Neural cell (in vitro differentiated cells): ENCODE results near the gene SGMS2.

Experiments
- CTCF ChIP-seq: fragments of 450-650 bp; IDR thresholded peaks from 2 replicates; pipeline ENCODE4 v1.5.1; 2014; ENCODE audit warnings: antibody characterized with exemption, mild to moderate bottlenecking, moderate library complexity; ENCODE audit not compliant: poor library complexity, severe bottlenecking
- EP300 ChIP-seq: fragments of 450-650 bp; conservative IDR thresholded peaks from 2 replicates; pipeline ENCODE4 v1.6.1; 2014; ENCODE audit warnings: antibody characterized with exemption, mild to moderate bottlenecking, moderate library complexity; ENCODE audit not compliant: poor library complexity, severe bottlenecking
- EZH2 ChIP-seq: fragments of 200-600, 300-800 bp; shearing (Covaris generic), sonication (generic); IDR thresholded peaks from 2 replicates; pipeline ENCODE4 v1.6.1; 2014; ENCODE audit warnings: antibody characterized with exemption, low read length, borderline replicate concordance, mild to moderate bottlenecking; ENCODE audit not compliant: insufficient read depth, poor library complexity, severe bottlenecking
- MXI1 ChIP-seq: fragments of 450-650 bp; conservative IDR thresholded peaks from 2 replicates; pipeline ENCODE4 v1.6.1; 2014; ENCODE audit warnings: antibody characterized with exemption, mild to moderate bottlenecking; ENCODE audit not compliant: poor library complexity, severe bottlenecking
- RAD21 ChIP-seq: fragments of 450-650 bp; conservative IDR thresholded peaks from 2 replicates; pipeline ENCODE4 v1.6.1; 2014; ENCODE audit warnings: antibody characterized with exemption, mild to moderate bottlenecking, moderate library complexity
- REST ChIP-seq: IDR thresholded peaks from 2 replicates; pipeline ENCODE4 v1.6.1; 2012; ENCODE audit warnings: borderline replicate concordance
- SMC3 ChIP-seq: fragments of 450-650 bp; conservative IDR thresholded peaks from 2 replicates; pipeline ENCODE4 v1.6.1; 2014; ENCODE audit warnings: antibody characterized with exemption, mild to moderate bottlenecking, moderate library complexity; ENCODE audit not compliant: poor library complexity

GRCh38 chr4:107902715-107903114 is 78.0 kb downstream of the SGMS2 start:
- TF ChIP-seq CTCF (no peak), RAD21 (no peak), REST (no peak), EZH2 (no peak), EP300 (no peak), MXI1 (no peak), SMC3 (no peak)
